Neural progenitor cell (in vitro differentiated cells): ENCODE results near the gene PCDHGA9.

Source experiments
- CTCF ChIP-seq: fragments of 200-600 bp; sonication (generic); IDR thresholded peaks from 2 replicates; pipeline ENCODE4 v1.5.1; 2017; ENCODE audit warnings: antibody characterized with exemption, mild to moderate bottlenecking
- EZH2 ChIP-seq: fragments of 200-600 bp; sonication (generic); IDR thresholded peaks from 2 replicates; pipeline ENCODE4 v1.6.1; 2017; ENCODE audit warnings: antibody characterized with exemption, mild to moderate bottlenecking, moderate library complexity

DNA sequence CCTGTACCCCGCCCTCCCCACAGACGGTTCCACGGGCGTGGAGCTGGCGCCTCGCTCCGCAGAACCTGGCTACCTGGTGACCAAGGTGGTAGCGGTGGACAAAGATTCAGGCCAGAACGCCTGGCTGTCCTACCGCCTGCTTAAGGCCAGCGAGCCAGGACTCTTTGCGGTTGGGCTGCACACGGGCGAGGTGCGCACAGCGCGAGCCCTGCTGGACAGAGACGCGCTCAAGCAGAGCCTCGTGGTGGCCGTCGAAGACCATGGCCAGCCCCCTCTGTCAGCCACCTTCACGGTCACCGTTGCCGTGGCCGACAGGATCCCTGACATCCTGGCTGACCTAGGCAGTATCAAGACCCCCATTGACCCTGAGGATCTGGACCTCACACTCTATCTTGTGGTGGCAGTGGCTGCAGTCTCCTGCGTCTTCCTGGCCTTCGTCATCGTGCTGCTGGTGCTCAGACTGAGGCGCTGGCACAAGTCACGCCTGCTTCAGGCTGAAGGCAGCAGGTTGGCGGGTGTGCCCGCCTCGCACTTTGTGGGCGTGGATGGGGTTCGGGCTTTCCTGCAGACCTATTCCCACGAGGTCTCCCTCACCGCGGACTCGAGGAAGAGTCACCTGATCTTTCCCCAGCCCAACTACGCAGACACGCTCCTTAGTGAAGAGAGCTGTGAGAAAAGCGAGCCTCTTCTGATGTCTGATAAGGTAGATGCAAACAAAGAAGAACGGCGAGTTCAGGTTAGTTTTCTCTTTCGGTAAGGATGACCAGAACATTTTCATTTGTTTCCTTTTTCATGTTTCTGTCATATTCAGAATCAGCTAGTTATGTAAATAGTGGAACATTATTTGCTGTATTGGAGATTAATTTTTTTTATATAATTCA, 36.3 kb upstream of the PCDHGA9 start:
- TF ChIP-seq CTCF (no peak), EZH2 (no peak)
